GM12878 (cell line): ENCODE data around the gene UBASH3A.

Experiments
- EED ChIP-seq: sonication (generic); IDR thresholded peaks from 2 replicates; pipeline ENCODE4 v1.6.1; 2016; ENCODE audit warnings: antibody characterized with exemption, low read depth
- EP300 ChIP-seq, 2 experiments: fragments of 150-350 bp in 1 of 2; IDR thresholded peaks; 2 replicates each; pipeline ENCODE4 v1.6.1; 2011 to 2012; ENCODE audit warnings: low read depth in 2 of 2, low read length in 2 of 2, borderline replicate concordance in 1 of 2, improper control_type of control experiment in 1 of 2, inconsistent platforms in 1 of 2; ENCODE audit not compliant: control insufficient read depth in 1 of 2
- EZH2 ChIP-seq: IDR thresholded peaks from 2 replicates; pipeline ENCODE4 v1.6.1; 2012; ENCODE audit warnings: low read depth, mild to moderate bottlenecking, control low read depth, inconsistent platforms, low read length, borderline replicate concordance; ENCODE audit not compliant: control insufficient read depth
- FOS ChIP-seq: IDR thresholded peaks from 3 replicates; pipeline ENCODE4 v1.6.1; 2011; ENCODE audit warnings: borderline replicate concordance; ENCODE audit not compliant: insufficient read length; ENCODE audit errors: extremely low read depth
- HDGF ChIP-seq: fragments of 450-650 bp; IDR thresholded peaks from 2 replicates; pipeline ENCODE4 v1.6.1; 2016; ENCODE audit warnings: antibody characterized with exemption
- NFYB ChIP-seq: IDR thresholded peaks from 2 replicates; pipeline ENCODE4 v1.6.1; 2011; ENCODE audit warnings: low read depth, mild to moderate bottlenecking, low read length, improper control_type of control experiment, moderate library complexity; ENCODE audit not compliant: insufficient read depth
- POLR2A ChIP-seq: IDR thresholded peaks from 2 replicates; pipeline ENCODE4 v1.6.1; 2011; ENCODE audit warnings: low read depth, mild to moderate bottlenecking, low read length
- POLR2AphosphoS5 ChIP-seq: IDR thresholded peaks from 2 replicates; pipeline ENCODE4 v1.6.1; 2011; ENCODE audit warnings: mild to moderate bottlenecking, low read length, inconsistent platforms
- RFX5 ChIP-seq: IDR thresholded peaks from 2 replicates; pipeline ENCODE4 v1.6.1; 2011; ENCODE audit warnings: low read depth, low read length, improper control_type of control experiment
- SIN3A ChIP-seq: IDR thresholded peaks from 2 replicates; pipeline ENCODE4 v1.6.1; 2012; ENCODE audit warnings: low read depth, low read length, improper control_type of control experiment
- TCF7 ChIP-seq: IDR thresholded peaks from 2 replicates; pipeline ENCODE4 v1.6.1; 2014; ENCODE audit warnings: antibody characterized with exemption, borderline replicate concordance
- YY1 ChIP-seq: IDR thresholded peaks from 2 replicates; pipeline ENCODE4 v1.6.1; 2011; ENCODE audit warnings: low read depth, mild to moderate bottlenecking, low read length
- TF ChIP-seq, protein P1 (sequence below), 3 experiments: IDR thresholded peaks in 2 of 3; conservative IDR thresholded peaks in 1 of 3; 2 replicates each; pipeline ENCODE4 v1.5.1; 2011; ENCODE audit warnings: low read depth in 3 of 3, low read length in 3 of 3, mild to moderate bottlenecking in 3 of 3, control low read depth in 2 of 3, moderate library complexity in 2 of 3, inconsistent platforms in 1 of 3, mixed read lengths in 1 of 3; ENCODE audit not compliant: control insufficient read depth in 2 of 3, insufficient read depth in 1 of 3; ENCODE audit errors: extremely low read depth in 1 of 3
- TF ChIP-seq, protein P2 (sequence below): fragments of 450-650 bp; formaldehyde crosslinking; IDR thresholded peaks from 2 replicates; pipeline ENCODE4 v1.4.0; 2022; ENCODE audit warnings: mild to moderate bottlenecking, moderate library complexity

DNA sequence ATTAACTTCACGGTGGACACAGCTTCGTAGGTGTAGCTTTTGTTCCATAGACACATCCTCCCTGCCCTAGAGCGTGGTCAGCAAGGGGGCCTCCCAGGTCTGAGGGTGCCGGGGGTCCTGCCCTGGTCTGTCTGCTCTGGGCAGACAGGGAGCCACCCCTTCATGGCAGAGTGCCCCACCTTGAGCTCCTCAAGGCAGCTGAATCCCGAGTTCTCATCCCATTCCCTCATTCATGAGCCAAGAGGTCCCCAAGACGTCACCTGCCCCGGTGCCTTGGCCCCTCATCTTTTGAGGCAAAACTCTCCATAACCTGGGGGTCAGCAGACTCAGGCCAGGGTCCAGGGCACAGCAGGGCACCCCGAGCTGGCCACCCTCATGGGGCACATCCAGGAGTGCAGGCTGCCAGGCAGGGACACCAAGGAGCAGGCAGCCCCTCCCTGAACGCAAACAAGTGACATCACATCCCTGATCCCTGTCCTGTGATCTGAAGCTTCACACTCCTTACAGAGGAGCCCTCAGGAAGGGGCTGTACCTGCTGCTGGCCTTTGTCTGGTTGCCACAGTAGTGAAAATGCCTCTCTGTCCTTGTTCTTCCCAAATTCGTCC is 23.3 kb downstream of the UBASH3A start:
- TF ChIP-seq EZH2 (no peak), EP300 (IDR thresholded peaks at IDR 0.05; ENCODE audit: borderline replicate concordance in 1 of 2, control insufficient read depth in 1 of 2, low read depth in 2 of 2, low read length in 2 of 2) (no peak), HDGF (no peak), YY1 (no peak), RFX5 (no peak), TCF7 (no peak), NFYB (no peak), POLR2A (no peak), SIN3A (no peak), POLR2AphosphoS5 (no peak), EED (no peak), FOS (no peak)
- TF ChIP-seq, protein P1, sequence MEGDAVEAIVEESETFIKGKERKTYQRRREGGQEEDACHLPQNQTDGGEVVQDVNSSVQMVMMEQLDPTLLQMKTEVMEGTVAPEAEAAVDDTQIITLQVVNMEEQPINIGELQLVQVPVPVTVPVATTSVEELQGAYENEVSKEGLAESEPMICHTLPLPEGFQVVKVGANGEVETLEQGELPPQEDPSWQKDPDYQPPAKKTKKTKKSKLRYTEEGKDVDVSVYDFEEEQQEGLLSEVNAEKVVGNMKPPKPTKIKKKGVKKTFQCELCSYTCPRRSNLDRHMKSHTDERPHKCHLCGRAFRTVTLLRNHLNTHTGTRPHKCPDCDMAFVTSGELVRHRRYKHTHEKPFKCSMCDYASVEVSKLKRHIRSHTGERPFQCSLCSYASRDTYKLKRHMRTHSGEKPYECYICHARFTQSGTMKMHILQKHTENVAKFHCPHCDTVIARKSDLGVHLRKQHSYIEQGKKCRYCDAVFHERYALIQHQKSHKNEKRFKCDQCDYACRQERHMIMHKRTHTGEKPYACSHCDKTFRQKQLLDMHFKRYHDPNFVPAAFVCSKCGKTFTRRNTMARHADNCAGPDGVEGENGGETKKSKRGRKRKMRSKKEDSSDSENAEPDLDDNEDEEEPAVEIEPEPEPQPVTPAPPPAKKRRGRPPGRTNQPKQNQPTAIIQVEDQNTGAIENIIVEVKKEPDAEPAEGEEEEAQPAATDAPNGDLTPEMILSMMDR (IDR thresholded peaks at IDR 0.05 in 2 of 3, conservative IDR thresholded peaks at IDR 0.05 in 1 of 3; ENCODE audit: control insufficient read depth in 2 of 3, extremely low read depth in 1 of 3, insufficient read depth in 1 of 3, low read depth in 3 of 3, low read length in 3 of 3) = no peak
- TF ChIP-seq, protein P2, sequence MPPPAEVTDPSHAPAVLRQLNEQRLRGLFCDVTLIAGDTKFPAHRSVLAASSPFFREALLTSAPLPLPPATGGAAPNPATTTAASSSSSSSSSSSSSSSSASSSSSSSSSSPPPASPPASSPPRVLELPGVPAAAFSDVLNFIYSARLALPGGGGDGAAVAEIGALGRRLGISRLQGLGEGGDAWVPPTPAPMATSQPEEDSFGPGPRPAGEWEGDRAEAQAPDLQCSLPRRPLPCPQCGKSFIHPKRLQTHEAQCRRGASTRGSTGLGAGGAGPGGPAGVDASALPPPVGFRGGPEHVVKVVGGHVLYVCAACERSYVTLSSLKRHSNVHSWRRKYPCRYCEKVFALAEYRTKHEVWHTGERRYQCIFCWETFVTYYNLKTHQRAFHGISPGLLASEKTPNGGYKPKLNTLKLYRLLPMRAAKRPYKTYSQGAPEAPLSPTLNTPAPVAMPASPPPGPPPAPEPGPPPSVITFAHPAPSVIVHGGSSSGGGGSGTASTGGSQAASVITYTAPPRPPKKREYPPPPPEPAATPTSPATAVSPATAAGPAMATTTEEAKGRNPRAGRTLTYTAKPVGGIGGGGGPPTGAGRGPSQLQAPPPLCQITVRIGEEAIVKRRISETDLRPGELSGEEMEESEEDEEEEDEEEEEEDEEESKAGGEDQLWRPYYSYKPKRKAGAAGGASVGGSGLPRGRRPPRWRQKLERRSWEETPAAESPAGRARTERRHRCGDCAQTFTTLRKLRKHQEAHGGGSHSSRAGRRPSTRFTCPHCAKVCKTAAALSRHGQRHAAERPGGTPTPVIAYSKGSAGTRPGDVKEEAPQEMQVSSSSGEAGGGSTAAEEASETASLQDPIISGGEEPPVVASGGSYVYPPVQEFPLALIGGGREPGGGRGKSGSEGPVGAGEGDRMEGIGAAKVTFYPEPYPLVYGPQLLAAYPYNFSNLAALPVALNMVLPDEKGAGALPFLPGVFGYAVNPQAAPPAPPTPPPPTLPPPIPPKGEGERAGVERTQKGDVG (CRISPR knock-in tag) = no peak
